Stimulated activated CD4-positive, alpha-beta T cell treated with anti-CD3 and anti-CD28 coated beads, TNF-alpha, amount 100 ng/mL, for 4 hours (primary cell): Measurements from ENCODE around the gene CCDC83.
A peak's percentile ranks its signal among the peaks of the same experiment; 100 is the strongest.
"Not testable (repeated sequence)": the region's sequence is repeated elsewhere in the genome, so short reads cannot be mapped to it uniquely, and the experiment has no call there.

Source experiments
- DNase-seq, 3 experiments: peaks; one replicate each; pipeline ENCODE4 v3.0.0-alpha.2; 2020; ENCODE audit warnings: low read depth in 3 of 3

Gene CCDC83

GRCh38 chr11:85835729-85836128, 19.5 kb upstream of the CCDC83 start:
- no peak for DNase-seq

DNA sequence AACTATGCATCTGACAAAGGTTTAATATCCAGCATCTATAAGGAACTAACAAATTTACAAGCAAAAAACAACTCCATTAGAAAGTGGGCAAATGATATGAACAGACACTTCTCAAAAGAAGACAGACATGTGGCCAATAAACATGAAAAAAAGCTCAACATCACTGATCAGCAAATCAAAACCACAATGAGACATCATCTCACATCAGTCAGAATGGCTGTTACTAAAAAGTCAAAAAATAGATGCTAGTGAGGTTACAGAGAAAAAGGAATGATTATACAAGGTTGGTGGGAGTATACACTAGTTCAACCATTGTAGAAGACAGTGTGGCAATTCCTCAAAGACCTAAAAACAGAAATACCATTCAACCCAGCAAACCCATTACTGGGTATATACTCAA, 14.3 kb upstream of the CCDC83 start:
- not testable (repeated sequence) for DNase-seq

DNA sequence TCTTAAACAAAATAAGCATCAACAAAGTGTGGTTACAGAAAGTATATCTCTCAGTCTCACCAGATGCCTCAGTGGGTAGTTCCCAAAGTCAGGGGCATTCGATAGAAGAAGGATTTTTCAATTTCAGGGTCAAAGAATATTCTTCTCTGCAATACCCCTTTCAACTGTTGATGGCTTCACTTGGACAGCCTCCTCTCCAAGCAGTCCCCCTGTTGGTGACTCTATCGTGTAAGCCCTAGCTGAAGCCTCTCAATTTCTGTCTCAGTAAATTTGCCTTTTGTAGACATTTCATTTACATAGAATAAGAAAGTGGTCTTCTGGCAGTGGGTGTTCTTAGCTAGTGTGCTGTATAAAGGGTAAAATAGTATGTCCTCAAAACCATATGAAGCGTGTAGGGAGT, 11.3 kb upstream of the CCDC83 start:
- no peak for DNase-seq

DNA sequence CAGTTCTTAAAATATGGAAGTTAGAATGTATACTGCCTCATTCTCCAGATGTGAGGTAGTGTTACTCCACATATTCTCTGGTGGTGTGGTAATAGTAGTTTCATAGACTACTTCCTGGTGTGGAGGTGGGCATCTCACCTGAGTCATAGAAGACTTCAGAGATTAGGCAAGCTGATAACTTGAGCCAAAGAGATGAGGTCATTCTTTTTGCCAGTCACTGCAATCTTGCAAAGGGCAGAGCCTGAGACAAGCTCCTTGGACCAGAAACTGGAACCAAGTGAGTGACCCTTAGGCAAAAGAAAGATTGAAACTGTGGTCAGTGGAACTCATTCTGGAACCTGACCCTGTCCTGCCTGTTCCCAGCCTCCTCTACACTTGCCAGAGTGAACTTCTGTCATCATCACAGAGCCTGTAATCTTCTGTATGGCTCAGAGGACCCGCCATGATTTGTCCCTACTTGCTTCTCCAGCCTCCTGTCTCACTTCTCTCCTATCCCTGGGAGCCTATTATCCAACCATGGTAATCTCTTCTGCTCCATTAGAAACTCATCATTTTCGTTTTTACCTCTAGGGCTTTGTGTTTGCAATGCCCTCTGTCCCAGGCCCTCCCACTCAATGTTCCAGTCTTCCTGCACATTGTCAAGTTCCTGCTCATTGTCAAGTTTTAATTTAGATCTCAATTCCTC, 10.6 kb upstream of the CCDC83 start:
- DNase-seq: no peak

DNA sequence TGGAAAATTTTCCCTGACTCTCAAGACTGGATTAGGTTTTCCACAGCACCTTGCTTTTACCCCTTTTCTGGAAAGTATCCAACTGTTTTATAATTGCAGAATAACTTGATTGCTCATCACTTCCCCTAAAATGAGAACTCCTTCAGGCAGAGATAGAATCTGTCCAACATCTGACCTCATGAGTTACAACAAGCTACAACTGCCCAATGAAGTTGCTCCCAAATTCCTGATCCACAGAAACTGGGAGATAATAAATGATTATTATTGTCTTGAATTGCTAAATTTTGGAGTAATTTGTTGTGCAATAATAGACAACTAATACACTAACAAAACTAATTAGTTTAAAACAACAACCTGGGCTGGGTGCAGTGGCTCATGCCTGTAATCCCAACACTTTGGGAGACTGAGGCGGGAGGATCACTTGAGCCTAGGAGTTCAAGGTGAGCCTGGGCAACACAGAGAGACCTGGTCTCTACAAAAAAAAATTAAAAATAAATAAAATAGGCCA, 10.0 kb upstream of the CCDC83 start:
- no peak for DNase-seq

DNA sequence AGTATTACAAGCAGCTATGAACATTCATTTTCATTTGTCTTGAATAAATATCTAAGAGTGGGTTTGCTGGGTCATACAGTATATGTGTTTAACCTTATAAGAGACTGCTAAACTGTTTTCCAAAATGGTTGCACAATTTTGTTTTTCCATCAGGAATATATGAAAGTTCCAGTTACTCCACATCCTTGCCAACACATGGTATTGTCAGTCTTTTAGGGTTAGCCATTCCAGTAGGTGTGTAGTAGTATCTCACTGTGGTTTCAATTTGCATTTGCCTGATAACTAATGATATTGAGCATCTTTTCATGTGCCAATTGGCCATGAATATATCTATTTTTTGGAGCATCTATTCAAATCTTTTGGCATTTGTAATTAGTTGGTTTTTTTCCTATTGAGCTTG, 7.7 kb upstream of the CCDC83 start:
- no peak for DNase-seq

DNA sequence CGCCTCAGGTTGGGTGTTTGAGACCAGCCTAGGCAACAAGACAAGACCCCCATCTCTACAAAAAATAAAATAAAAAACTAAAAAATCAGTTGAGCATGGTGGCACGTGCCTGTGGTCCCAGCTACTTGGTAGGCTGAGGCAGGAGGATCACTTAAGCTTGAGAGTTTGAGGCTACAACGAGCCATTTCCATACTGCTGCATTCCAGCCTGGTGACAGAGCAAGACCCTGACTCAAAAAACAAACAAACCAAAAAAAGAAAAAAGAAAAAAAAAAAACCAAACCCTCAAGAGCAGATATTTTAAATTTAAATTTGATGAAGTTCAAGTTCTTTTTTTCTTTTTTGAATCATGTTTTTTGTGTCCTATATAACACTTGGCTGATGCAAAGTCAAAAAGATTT, 7.2 kb upstream of the CCDC83 start:
- no peak for DNase-seq

DNA sequence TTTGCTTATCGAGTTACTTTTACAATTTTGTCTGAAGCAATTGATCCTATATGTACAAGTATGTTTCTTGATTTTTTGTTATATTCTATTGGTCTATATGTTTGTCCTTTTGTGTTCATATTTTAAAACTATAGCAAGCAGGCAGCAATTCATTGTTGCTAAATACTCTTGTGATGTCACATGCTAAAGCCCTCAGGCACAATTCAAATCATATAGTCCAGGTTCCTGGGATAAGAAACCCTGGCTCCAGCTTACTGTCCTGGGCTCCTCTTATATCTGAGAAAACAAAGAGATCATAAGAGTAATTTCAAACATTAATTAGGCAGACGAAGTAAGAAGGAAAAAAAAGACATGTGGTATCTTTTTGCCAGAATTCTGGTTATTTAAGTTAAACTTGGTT, 6.6 kb upstream of the CCDC83 start:
- no peak for DNase-seq

- not testable (repeated sequence) for DNase-seq
Measured at GRCh38 chr11:85852754-85853153, 2.4 kb upstream of the CCDC83 start.

DNA sequence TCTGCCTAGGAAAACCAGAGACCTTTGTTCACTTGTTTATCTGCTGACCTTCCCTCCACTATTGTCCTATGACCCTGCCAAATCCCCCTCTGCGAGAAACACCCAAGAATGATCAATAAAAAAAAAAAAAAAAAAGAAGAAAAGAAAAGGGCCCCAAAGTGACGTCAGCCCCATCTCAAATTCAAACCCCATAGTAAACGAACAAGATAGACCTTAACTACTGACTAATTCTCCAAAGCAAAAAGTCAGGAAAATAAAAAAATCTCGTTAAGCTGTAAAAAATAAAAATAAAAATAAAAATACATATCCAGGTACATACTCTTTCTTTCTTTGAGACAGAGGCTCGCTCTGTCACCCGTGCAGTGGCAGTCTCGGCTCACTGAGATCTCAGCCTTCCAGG, 1.6 kb upstream of the CCDC83 start:
- DNase-seq: not testable (repeated sequence)

DNA sequence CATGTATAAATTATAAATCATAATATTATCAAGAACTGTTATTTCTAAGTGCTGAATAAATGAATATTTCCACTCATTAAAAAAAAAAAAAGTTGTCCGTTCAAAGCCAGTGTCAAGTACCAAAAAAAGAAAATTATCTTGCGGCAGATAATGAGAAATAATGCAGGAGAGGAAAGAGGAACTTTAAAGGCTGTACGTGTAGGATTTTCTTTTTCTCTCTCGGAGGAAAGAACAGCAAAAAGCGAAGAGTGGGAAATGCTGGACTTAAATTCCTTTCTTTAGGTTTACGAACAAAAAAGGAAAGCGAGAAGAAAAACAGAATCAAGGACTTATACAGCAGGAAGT, 999 bp upstream of the CCDC83 start:
- DNase-seq: no peak

DNA sequence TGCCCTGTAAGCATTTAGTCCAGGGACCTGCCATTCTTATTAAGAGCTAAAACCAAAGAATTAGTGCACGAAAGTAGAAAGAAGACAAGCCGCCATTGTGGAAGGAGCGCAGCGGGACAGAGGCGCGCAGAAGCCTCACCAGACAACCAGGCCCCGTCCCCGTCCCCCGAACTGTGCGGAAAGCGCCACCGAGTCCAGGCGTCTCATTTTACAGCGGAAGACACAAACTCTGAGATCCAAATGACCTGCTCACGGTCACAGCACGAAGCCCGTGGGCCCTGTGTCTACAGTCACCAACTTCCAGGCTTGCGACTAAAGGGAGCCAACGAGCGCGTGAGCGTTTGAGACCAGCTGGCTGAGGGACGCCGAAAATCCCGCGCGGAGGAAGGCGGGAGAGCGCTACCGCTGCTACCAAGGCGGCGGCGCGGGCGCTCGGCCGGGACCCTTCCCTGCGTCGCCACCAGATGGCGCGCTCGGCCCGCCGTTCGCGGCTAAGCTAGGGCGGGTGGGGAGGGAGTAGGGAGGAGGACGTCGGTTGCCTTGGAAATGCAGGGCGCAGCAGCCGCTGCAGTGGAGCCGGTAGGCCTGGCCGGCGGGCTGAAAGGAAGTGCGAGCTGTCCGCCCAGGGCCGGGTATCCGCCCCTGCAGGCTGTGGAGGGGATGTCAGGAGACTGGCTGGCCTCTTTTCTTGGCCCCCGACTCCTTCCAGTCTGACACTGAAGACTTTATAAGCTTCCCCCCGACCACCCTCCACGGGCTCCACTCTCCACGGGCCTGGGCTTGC, 434 bp upstream of the CCDC83 start:
- DNase-seq: peak; percentile 79 to 88 (median 87)

- DNase-seq: no peak
Measured at GRCh38 chr11:85857098-85857497, 1.9 kb downstream of the CCDC83 start.

- DNase-seq: not testable (repeated sequence)
Measured at GRCh38 chr11:85859541-85859940, 4.4 kb downstream of the CCDC83 start.

DNA sequence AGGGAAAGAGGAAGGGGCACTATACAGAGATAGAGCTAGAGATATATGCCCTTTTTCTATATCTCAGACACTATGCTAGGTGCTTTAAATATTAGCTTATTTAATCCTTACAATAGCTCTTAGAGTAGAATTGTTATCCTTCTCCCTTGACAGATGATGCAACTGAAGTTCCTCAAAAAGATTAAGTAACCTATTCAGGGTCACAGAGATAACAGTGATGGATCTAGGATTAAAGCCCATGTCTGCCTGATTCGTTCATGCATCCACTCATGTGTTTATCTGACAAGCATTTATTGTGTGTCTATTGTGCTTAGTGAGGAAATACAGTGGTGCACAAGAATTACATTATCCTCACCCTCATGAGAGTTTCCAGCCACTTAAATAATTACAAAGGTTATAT, 8.7 kb downstream of the CCDC83 start:
- DNase-seq: no peak

DNA sequence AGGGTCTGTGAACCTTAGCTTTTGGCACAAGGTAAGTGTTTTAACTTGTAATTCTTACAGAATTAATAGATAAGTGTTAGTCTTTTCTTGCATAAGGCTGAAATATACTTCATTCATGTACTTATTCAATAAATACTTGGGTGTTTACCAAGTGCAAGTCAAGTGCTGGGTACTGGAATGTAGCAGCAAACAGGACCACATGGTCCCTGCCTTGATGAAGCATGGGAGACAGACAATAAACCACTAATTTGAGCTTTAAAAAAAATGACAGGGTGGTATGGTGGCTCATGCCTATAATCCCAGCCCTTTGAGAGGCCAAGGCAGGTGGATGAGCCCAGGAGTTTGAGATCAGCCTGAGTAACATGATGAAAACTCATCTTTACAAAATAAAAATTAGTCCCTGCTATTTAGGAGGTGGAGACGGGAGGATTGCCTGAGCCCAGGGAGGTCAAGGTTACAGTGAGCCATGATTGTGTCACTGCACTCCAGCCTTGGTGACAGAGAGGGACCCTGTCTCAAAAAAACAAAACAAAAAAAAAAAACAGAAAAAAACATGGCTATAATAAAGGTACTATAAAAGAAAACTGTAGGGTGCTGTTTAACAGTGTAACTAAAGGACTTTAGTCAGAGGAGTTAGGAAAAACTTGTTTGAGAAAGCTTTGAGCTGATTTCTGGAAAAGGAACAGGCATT, 11.1 kb downstream of the CCDC83 start:
- no peak for DNase-seq

- DNase-seq: no peak
Measured at GRCh38 chr11:85867751-85868150, 12.6 kb downstream of the CCDC83 start.

DNA sequence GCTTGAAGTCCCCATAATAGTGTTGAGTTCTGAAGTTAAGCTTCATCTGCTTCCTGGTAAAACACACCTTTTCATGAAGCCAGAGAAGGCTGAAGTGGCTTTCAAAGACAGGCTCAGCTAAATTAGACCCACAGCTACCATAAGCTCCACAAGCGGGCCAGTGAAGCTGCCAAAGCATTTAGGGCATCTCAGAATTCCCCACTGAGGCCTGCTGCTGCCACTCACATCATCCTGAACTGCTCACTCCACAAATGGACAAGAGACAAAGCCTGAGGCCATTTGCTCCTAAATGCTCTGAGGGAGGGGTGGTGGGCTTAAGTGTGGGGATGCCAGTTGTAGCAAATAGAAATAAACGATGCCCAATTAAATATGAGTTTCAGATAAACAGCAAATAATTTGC, 14.6 kb downstream of the CCDC83 start:
- no peak for DNase-seq

- no peak for DNase-seq
Measured at GRCh38 chr11:85874265-85874664, 19.1 kb downstream of the CCDC83 start.

DNA sequence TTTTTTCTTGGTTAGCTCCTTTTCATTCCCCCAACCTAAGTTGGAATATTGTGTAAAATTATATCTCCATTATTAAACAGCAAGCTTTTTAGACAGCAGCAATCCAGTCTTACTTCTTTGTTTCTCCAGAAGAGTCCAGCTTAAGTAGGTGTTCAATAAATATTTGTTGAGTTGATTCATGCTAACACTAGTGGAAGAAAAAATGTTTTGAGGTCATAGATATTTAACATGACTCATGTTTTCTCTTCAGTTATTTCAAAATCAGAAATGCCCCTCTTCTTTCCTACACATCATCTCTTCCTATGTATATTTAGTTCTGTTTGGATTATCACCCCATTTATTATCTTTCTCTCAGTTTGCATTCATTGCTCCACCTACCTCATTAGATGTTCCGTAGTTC, 20.3 kb downstream of the CCDC83 start:
- no peak for DNase-seq

GRCh38 chr11:85884581-85885021, 29.4 kb downstream of the CCDC83 start:
- DNase-seq: no peak
